Parathyroid adenoma (tissue), 2 donors: Measurements from ENCODE around the gene EDIL3.

Source experiments
- H2AFZ ChIP-seq: fragments of 300-600 bp; sonication (generic); one replicate; pipeline ENCODE4 v1.7.0; 2017; ENCODE audit warnings: antibody characterized with exemption, mild to moderate bottlenecking
- H3K27ac ChIP-seq: fragments of 300-600 bp; sonication (generic); one replicate; pipeline ENCODE4 v1.7.0; 2017
- H3K27me3 ChIP-seq: fragments of 300-600 bp; sonication (generic); one replicate; pipeline ENCODE4 v1.7.0; 2017; ENCODE audit warnings: low read length; ENCODE audit not compliant: control insufficient read depth, insufficient read depth
- H3K36me3 ChIP-seq: fragments of 300-600 bp; sonication (generic); one replicate; pipeline ENCODE4 v1.7.0; 2017; ENCODE audit warnings: low read length; ENCODE audit not compliant: control insufficient read depth, insufficient read depth
- H3K4me1 ChIP-seq: fragments of 300-600 bp; sonication (generic); one replicate; pipeline ENCODE4 v1.7.0; 2017; ENCODE audit warnings: control low read depth
- H3K4me2 ChIP-seq: fragments of 300-600 bp; sonication (generic); one replicate; pipeline ENCODE4 v1.7.0; 2017; ENCODE audit warnings: low read length
- H3K4me3 ChIP-seq: fragments of 300-600 bp; sonication (generic); one replicate; pipeline ENCODE4 v1.7.0; 2017; ENCODE audit warnings: low read depth, low read length
- H3K79me2 ChIP-seq: fragments of 300-600 bp; sonication (generic); one replicate; pipeline ENCODE4 v1.7.0; 2017; ENCODE audit warnings: control low read depth
- H3K9ac ChIP-seq: fragments of 300-600 bp; sonication (generic); one replicate; pipeline ENCODE4 v1.7.0; 2017; ENCODE audit warnings: mild to moderate bottlenecking
- H3K9me3 ChIP-seq: fragments of 300-600 bp; sonication (generic); one replicate; pipeline ENCODE4 v1.7.0; 2017; ENCODE audit warnings: low read length; ENCODE audit not compliant: control insufficient read depth
- TF ChIP-seq, protein P1 (sequence below): fragments of 300-600 bp; sonication (generic); IDR thresholded peaks from one replicate; pipeline ENCODE4 v1.7.0; 2017; ENCODE audit warnings: antibody characterized with exemption, mild to moderate bottlenecking
- donor health status: primary hyperparathyroidism.

Gene EDIL3

DNA sequence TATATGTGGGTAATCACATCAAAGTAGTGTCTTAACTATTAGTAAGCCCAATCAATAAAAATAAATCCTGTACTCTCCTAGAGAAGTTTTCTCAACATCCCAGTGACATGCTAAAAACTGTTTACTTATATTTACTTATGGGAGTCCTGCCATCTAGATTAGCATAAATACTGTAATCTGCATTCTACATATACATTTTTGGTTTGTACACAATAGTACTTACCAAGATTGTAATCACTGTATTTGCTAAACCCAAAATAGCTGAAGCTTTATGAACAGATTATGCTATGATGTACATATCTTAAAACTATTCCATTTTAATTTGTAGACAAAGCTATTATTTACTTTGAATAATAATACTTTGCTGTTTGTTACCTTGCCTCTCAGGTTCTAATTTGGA, 105.4 kb downstream of the EDIL3 start:
- no peak overlapping the region for H3K4me2 ChIP-seq
- H3K4me1 ChIP-seq: no peaks in the 10 kb centered on the region
- no peaks in the 10 kb centered on the region for H3K36me3 ChIP-seq
- no peak overlapping the region for H2AFZ ChIP-seq
- no peaks in the 10 kb centered on the region for H3K27me3 ChIP-seq
- no peak overlapping the region for H3K9ac ChIP-seq
- H3K27ac ChIP-seq: no peak overlapping the region
- TF ChIP-seq, protein P1, sequence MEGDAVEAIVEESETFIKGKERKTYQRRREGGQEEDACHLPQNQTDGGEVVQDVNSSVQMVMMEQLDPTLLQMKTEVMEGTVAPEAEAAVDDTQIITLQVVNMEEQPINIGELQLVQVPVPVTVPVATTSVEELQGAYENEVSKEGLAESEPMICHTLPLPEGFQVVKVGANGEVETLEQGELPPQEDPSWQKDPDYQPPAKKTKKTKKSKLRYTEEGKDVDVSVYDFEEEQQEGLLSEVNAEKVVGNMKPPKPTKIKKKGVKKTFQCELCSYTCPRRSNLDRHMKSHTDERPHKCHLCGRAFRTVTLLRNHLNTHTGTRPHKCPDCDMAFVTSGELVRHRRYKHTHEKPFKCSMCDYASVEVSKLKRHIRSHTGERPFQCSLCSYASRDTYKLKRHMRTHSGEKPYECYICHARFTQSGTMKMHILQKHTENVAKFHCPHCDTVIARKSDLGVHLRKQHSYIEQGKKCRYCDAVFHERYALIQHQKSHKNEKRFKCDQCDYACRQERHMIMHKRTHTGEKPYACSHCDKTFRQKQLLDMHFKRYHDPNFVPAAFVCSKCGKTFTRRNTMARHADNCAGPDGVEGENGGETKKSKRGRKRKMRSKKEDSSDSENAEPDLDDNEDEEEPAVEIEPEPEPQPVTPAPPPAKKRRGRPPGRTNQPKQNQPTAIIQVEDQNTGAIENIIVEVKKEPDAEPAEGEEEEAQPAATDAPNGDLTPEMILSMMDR: no peak
- no peaks in the 10 kb centered on the region for H3K9me3 ChIP-seq
- H3K79me2 ChIP-seq: no peaks in the 10 kb centered on the region
- H3K4me3 ChIP-seq: no peak overlapping the region

DNA sequence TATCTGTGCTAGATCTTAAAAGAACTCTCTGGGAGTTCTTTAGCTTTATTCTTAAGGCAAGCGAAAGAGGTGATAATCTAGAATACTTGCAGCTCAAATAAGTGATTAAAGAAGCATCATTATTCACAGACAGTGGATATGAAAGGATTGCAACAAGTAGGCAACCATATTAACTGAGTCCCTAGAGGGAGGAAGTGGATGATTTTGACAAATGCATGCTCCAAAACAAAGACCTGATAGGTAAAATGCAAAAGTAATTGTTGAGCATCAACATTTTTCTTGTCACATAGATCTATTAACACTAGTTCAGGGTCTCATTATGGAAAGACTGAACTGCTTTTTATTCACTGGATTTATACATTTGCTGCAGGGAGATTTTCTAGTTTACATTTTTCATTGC, 109.1 kb downstream of the EDIL3 start:
- H3K4me2 ChIP-seq: no peak overlapping the region
- H3K9me3 ChIP-seq: no peaks in the 10 kb centered on the region
- H3K36me3 ChIP-seq: no peaks in the 10 kb centered on the region
- no peaks in the 10 kb centered on the region for H3K79me2 ChIP-seq
- no peaks in the 10 kb centered on the region for H3K4me1 ChIP-seq
- no peak overlapping the region for H3K4me3 ChIP-seq
- H3K9ac ChIP-seq: no peak overlapping the region
- no peak overlapping the region for H3K27ac ChIP-seq
- no peak overlapping the region for H2AFZ ChIP-seq
- no peaks in the 10 kb centered on the region for H3K27me3 ChIP-seq
- TF ChIP-seq, protein P1: no peak

DNA sequence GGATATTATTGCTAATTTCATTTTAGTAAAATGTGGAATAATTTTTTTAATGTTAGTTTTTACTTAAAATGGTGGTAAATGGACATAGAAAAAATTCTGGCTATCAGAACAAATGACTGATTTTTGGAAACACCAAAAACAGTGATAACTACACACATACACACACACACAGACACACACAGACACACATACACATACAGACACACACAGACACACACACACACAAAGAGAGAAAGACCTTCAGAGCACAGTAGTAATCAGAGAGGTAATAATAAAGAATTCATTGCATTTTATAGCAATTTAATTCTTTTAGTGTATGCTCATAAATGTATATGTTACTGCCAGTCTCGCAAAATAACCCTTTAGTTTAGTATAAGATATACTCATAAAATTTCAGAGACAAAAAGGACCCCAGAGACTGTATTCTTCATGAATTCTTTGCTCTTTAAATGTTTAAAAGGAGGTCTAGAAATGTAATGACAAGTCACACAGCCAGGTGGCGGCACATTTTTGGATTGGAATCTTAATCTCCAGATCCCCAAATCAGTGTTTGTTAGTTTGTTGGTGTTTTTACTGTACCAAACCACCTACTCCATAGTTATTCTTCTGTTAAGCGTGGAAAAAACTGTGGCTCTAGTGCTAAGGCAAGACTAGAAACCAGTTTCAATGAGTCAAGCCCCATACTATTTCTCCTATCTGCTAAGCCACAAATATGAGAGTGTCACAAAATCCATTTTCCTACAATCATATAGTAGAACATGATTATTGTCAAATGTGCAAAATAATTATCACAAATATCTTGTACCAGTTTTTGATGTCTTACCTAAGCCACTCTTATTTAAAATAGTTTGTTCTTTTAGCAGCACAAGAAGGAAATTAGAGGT, 109.9 kb downstream of the EDIL3 start:
- H2AFZ ChIP-seq: no peak overlapping the region
- no peak overlapping the region for H3K27ac ChIP-seq
- no peaks in the 10 kb centered on the region for H3K9me3 ChIP-seq
- H3K9ac ChIP-seq: no peak overlapping the region
- no peaks in the 10 kb centered on the region for H3K36me3 ChIP-seq
- no peak overlapping the region for H3K4me3 ChIP-seq
- H3K79me2 ChIP-seq: no peaks in the 10 kb centered on the region
- no peak overlapping the region for H3K4me2 ChIP-seq
- H3K27me3 ChIP-seq: no peaks in the 10 kb centered on the region
- no peaks in the 10 kb centered on the region for H3K4me1 ChIP-seq
- TF ChIP-seq, protein P1: no peak

DNA sequence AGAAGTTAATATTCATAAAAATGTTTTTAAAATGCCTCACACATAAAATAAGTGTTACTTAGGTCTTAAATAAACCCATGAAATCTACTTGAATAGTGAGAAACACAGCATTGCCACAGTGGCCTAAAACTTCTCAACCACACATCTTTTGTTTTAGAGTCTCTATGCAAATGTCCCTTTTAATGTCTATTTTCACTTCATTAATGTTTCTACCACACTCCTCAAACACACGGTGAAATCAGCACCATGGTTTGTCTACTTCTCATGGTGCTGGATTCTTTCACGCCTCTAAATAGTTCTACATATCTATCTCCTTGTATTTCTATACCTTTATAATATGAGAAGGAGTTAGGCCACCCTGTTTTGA, 111.2 kb downstream of the EDIL3 start:
- Histone ChIP-seq H2AFZ (no peak overlapping the region), H3K27ac (no peak overlapping the region), H3K9ac (no peak overlapping the region), H3K9me3 (no peaks in the 10 kb centered on the region), H3K4me2 (no peak overlapping the region), H3K36me3 (no peaks in the 10 kb centered on the region), H3K79me2 (no peaks in the 10 kb centered on the region), H3K4me1 (no peaks in the 10 kb centered on the region), H3K27me3 (no peaks in the 10 kb centered on the region), H3K4me3 (no peak overlapping the region)
- TF ChIP-seq, protein P1: no peak
